MCF 10A (cell line): ENCODE results near the gene ZNF560. TPM values are rescaled to one million over a fixed set of nuclear protein-coding genes. Genes with fewer than 3 reads are reported as not detected.
A peak's percentile ranks its signal among the peaks of the same experiment; 100 is the strongest.

Source experiments
- BruUV-seq: library from RNA; stranded (reverse); fragments of 400-500 nt; replicated peaks from 2 replicates; lab custom pipeline; 2021; lab: Mats Ljungman, UMichigan
- CTCF ChIA-PET: fragments of 300-600 bp; sonication (Branson Sonifier 250); formaldehyde crosslinking; extraction: SDS; loops from one replicate; lab custom pipeline; 2021; ENCODE audit warnings: antibody characterized with exemption, inconsistent platforms; lab: Yijun Ruan, JAX
- POLR2A ChIA-PET: fragments of 300-600, 350-650 bp; sonication (Branson Sonifier 250); formaldehyde crosslinking; extraction: SDS; loops from one replicate; lab custom pipeline; 2020; ENCODE audit warnings: antibody characterized with exemption, inconsistent platforms; lab: Yijun Ruan, JAX
- DNase-seq: peaks from one replicate; pipeline ENCODE4 v3.0.0-alpha.2; 2018; ENCODE audit not compliant: unreplicated experiment
- H3K27ac Mint-ChIP-seq: one replicate; pipeline ENCODE4 v1.8.0; 2022; ENCODE audit warnings: mild to moderate bottlenecking, low read depth, mixed read lengths; ENCODE audit not compliant: unreplicated experiment
- H3K27me3 Mint-ChIP-seq: one replicate; pipeline ENCODE4 v1.8.0; 2022; ENCODE audit warnings: mixed read lengths; ENCODE audit not compliant: insufficient read depth, unreplicated experiment
- H3K36me3 Mint-ChIP-seq: one replicate; pipeline ENCODE4 v1.8.0; 2022; ENCODE audit warnings: mild to moderate bottlenecking, moderate library complexity, mixed read lengths; ENCODE audit not compliant: insufficient read depth, unreplicated experiment
- H3K4me1 Mint-ChIP-seq: one replicate; pipeline ENCODE4 v1.8.0; 2022; ENCODE audit warnings: mixed read lengths; ENCODE audit not compliant: insufficient read depth, unreplicated experiment
- H3K4me3 Mint-ChIP-seq: one replicate; pipeline ENCODE4 v1.8.0; 2022; ENCODE audit warnings: mild to moderate bottlenecking, moderate library complexity, mixed read lengths; ENCODE audit not compliant: unreplicated experiment
- H3K9me3 Mint-ChIP-seq: one replicate; pipeline ENCODE4 v1.8.0; 2022; ENCODE audit warnings: mixed read lengths; ENCODE audit not compliant: unreplicated experiment
- intact Hi-C: fragments of 100-400 bp; cut with micrococcal nuclease; formaldehyde crosslinking; loops from 2 replicates; pipeline ENCODE4 v1.14.1; 2022
- total RNA-seq: library from RNA; stranded (reverse); gene quantifications from 2 replicates; pipeline ENCODE4 v1.2.3, GENCODE V29; 2022
- TF ChIP-seq, protein P1 (sequence below): fragments of 200-600 bp; IDR thresholded peaks from one replicate; pipeline ENCODE4 v1.8.0; 2022; ENCODE audit warnings: antibody characterized with exemption, mild to moderate bottlenecking; ENCODE audit not compliant: unreplicated experiment

Gene ZNF560
- total RNA-seq, 1 experiment from 2014 or later = not detected

DNA sequence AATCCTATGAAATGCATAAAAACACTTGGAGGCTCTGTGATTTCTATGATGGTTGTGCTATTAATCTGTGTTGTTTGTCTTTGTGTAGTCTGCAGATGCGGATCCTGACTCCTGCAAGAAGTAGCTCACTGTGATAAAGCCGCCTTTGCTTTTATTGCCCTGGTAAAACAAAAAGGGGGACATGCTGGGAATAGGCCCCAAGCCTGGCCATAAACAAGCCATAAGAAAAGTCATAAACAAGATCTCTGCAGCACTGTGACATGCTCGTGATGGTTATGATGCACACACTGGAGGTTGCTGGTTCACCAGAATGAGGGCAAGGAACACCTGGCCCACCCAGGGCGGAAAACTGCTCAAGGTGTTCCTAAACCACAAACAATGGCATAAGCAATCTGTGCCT lies 36.5 kb downstream of the ZNF560 start:
- intact Hi-C loops = no loop called here
- BruUV-seq = no TSS peak
- Mint-ChIP-seq H3K27ac (no peak overlapping the region), H3K36me3 (no peaks in the 10 kb centered on the region), H3K27me3 (no peaks in the 10 kb centered on the region), H3K4me3 (no peak overlapping the region), H3K4me1 (no peaks in the 10 kb centered on the region), H3K9me3 (peaks cover 16% of the 10 kb centered on the region)
- no peak for DNase-seq
- TF ChIP-seq, protein P1, sequence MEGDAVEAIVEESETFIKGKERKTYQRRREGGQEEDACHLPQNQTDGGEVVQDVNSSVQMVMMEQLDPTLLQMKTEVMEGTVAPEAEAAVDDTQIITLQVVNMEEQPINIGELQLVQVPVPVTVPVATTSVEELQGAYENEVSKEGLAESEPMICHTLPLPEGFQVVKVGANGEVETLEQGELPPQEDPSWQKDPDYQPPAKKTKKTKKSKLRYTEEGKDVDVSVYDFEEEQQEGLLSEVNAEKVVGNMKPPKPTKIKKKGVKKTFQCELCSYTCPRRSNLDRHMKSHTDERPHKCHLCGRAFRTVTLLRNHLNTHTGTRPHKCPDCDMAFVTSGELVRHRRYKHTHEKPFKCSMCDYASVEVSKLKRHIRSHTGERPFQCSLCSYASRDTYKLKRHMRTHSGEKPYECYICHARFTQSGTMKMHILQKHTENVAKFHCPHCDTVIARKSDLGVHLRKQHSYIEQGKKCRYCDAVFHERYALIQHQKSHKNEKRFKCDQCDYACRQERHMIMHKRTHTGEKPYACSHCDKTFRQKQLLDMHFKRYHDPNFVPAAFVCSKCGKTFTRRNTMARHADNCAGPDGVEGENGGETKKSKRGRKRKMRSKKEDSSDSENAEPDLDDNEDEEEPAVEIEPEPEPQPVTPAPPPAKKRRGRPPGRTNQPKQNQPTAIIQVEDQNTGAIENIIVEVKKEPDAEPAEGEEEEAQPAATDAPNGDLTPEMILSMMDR = no peak
- ChIA-PET CTCF (no interaction called here), POLR2A (no interaction called here)

DNA sequence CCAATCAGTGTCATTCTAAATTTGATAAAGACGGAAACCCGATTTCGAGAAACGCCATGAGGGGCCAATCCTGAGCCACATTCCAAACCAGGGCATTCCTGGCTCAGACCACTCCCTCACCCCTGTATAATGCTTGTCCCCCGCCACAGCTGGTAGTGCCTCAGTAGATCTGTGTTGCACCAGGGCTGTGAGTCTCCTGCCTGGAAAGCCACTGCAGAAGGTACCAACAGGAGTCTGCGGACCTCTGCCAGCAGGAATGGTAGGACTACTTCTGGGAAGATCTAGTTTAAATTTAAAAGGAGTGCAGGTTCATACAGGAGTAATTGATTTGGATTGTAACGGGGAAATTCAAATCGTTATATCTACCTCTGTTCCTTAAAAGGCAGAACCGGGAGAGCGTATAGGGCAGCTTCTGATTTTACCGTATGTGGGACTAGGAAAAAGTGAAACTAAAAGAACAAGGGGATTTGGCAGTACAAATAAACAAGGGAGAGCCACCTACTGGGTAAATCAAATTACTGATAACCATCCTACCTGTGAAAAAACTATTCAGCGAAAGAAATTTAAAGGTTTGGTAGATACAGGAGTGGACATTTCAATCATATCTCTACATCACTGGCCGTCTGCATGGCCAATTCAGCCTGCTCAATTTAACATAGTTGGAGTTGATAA lies 42.3 kb downstream of the ZNF560 start:
- CTCF ChIA-PET = interaction anchor here (0.7 to 2.6 kb wide), 7 partner anchors 9 to 800 kb away, joined by 3 to 11 read pairs (median 4); partner anchors contain the start of gene ZNF266
- intact Hi-C loops = loop anchor here (5.0 kb wide), 1 partner anchor 249 kb away; no protein-coding TSS in a partner anchor
- BruUV-seq = no TSS peak
- Mint-ChIP-seq H3K4me3 (peak overlapping the region; percentile 69), H3K27me3 (no peaks in the 10 kb centered on the region), H3K9me3 (peaks cover 29% of the 10 kb centered on the region), H3K27ac (peak overlapping the region; percentile 84), H3K36me3 (no peaks in the 10 kb centered on the region), H3K4me1 (no peaks in the 10 kb centered on the region)
- TF ChIP-seq, protein P1 = no peak
- DNase-seq = no peak
- POLR2A ChIA-PET = interaction anchor here (1.9 kb wide), 1 partner anchor 21 kb away, joined by 8 read pairs; the partner anchor contains the start of gene ZNF266

DNA sequence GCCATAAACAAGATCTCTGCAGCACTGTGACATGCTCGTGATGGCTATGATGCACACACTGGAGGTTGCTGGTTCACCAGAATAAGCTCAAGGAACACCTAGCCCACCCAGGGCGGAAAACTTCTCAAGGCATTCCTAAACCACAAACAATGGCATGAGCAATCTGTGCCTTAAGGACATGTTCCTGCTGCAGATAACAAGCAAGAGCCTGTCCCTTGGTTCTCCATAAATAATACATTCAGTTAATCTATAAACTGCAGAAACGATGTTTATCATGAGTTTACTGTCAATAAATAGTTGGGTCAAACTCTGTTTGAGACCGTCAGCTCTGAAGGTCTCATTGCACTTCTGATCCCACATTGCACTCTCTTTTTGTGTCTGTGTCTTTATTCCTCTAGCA lies 44.5 kb downstream of the ZNF560 start:
- intact Hi-C loops = no loop called here
- TF ChIP-seq, protein P1 = no peak
- Mint-ChIP-seq H3K36me3 (no peaks in the 10 kb centered on the region), H3K27ac (no peak overlapping the region), H3K4me1 (no peaks in the 10 kb centered on the region), H3K9me3 (peaks cover 24% of the 10 kb centered on the region), H3K27me3 (no peaks in the 10 kb centered on the region), H3K4me3 (no peak overlapping the region)
- ChIA-PET CTCF (interaction anchor here (2.6 kb wide), 1 partner anchor 249 kb away, joined by 11 read pairs; no protein-coding TSS in a partner anchor), POLR2A (no interaction called here)
- BruUV-seq = no TSS peak
- no peak for DNase-seq

DNA sequence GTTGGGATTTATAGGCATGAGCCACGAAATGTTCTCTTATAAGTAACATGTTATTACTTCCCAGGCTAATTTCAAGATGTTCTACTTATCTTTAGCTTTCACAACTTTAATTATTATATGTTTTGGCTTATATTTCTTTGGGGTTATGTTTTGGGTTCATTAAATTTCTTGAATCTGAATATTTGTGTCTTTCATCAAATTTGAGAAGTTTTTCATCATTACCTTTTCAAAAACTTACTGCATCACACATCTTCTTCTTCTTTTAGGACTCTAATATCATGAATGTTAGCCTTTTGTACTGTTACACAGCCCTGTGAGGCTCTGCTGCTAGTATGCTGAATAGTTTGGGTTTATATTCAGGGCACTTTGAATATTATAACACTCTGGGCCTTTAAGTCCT lies 53.4 kb downstream of the ZNF560 start:
- no peak for DNase-seq
- no peaks in the 10 kb centered on the region for H3K36me3 Mint-ChIP-seq
- intact Hi-C loops = no loop called here
- H3K27ac Mint-ChIP-seq = no peak overlapping the region
- TF ChIP-seq, protein P1 = no peak
- ChIA-PET POLR2A (no interaction called here), CTCF (no interaction called here)
- peaks cover 34% of the 10 kb centered on the region for H3K9me3 Mint-ChIP-seq
- H3K27me3 Mint-ChIP-seq = no peaks in the 10 kb centered on the region
- H3K4me3 Mint-ChIP-seq = no peak overlapping the region
- H3K4me1 Mint-ChIP-seq = no peaks in the 10 kb centered on the region
- BruUV-seq = no TSS peak
